Measurements from ENCODE around the gene ZNF423.

DNA sequence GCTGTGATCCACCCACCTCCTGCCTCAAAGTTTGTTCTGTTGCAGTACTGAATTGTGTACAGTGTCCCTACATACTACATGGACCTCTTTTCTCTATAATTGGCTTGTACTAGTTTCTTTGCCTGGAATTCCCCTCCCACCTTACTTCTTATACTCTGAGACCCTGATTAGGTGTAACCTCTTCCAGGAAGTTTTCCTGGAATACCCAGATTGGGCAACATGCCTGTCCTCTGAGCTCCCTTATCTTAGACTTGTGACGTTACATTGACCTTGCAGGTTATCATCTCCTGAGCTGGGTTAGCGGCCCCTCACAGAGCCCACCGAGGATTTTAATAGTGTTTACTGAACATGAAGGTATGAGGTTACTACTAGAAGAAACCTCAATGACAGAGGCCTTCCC, 237.0 kb downstream of the ZNF423 start:
- TF ChIP-seq ZNF609 (CRISPR knock-in tag; IDR thresholded peaks at IDR 0.05; ENCODE audit: borderline replicate concordance): no peak
- no peak for TF ChIP-seq ELF4 (CRISPR knock-in tag; IDR thresholded peaks at IDR 0.05; ENCODE audit: borderline replicate concordance)
- TF ChIP-seq RXRA (CRISPR knock-in tag; IDR thresholded peaks at IDR 0.05): no peak
- TF ChIP-seq TEAD2 (CRISPR knock-in tag; IDR thresholded peaks at IDR 0.05): no peak
- no peak for TF ChIP-seq ETV6 (CRISPR knock-in tag; conservative IDR thresholded peaks at IDR 0.05)
- TF ChIP-seq, protein P1, sequence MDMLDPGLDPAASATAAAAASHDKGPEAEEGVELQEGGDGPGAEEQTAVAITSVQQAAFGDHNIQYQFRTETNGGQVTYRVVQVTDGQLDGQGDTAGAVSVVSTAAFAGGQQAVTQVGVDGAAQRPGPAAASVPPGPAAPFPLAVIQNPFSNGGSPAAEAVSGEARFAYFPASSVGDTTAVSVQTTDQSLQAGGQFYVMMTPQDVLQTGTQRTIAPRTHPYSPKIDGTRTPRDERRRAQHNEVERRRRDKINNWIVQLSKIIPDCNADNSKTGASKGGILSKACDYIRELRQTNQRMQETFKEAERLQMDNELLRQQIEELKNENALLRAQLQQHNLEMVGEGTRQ (IDR thresholded peaks at IDR 0.05; ENCODE audit: low read depth, low read length): no peak
- TF ChIP-seq, protein P1 (CRISPR knock-in tag; IDR thresholded peaks at IDR 0.05; ENCODE audit: borderline replicate concordance): no peak
- TF ChIP-seq TCF7 (IDR thresholded peaks at IDR 0.05; ENCODE audit: low read depth): no peak

Data from HepG2 (cell line).